Glutamatergic neuron (in vitro differentiated cells): ENCODE data around the gene EYA4. TPM values are rescaled to one million over a fixed set of nuclear protein-coding genes. Genes with fewer than 3 reads are reported as not detected.

Source experiments
- DNase-seq: peaks from one replicate; pipeline ENCODE4 v3.0.0; 2022
- H3K27ac Mint-ChIP-seq: one replicate; pipeline ENCODE4 v1.8.0; 2020; ENCODE audit warnings: mild to moderate bottlenecking, mixed read lengths, inconsistent platforms; ENCODE audit not compliant: unreplicated experiment
- H3K27me3 Mint-ChIP-seq: one replicate; pipeline ENCODE4 v1.8.0; 2020; ENCODE audit warnings: mild to moderate bottlenecking, moderate library complexity, mixed read lengths, inconsistent platforms; ENCODE audit not compliant: unreplicated experiment
- H3K36me3 Mint-ChIP-seq: one replicate; pipeline ENCODE4 v1.8.0; 2020; ENCODE audit warnings: mild to moderate bottlenecking, mixed read lengths, inconsistent platforms; ENCODE audit not compliant: unreplicated experiment
- H3K4me1 Mint-ChIP-seq: one replicate; pipeline ENCODE4 v1.8.0; 2020; ENCODE audit warnings: mild to moderate bottlenecking, low read depth, mixed read lengths, inconsistent platforms; ENCODE audit not compliant: unreplicated experiment
- H3K4me3 Mint-ChIP-seq: one replicate; pipeline ENCODE4 v1.8.0; 2020; ENCODE audit warnings: mild to moderate bottlenecking, mixed read lengths, inconsistent platforms; ENCODE audit not compliant: unreplicated experiment
- H3K9me3 Mint-ChIP-seq: one replicate; pipeline ENCODE4 v1.8.0; 2020; ENCODE audit warnings: mild to moderate bottlenecking, moderate library complexity, mixed read lengths, inconsistent platforms; ENCODE audit not compliant: unreplicated experiment
- total RNA-seq: library from RNA; stranded (reverse); fragmentation: NEBNext Ultra II Directional; extraction: Animal tissue kit (Norgen Biotek cat#: 25700); gene quantifications from one replicate; pipeline ENCODE4 v1.2.1, GENCODE V29; 2021; ENCODE audit not compliant: unreplicated experiment
- TF ChIP-seq, protein P1 (sequence below): fragments of 200-600 bp; sonication (generic); IDR thresholded peaks from one replicate; pipeline ENCODE4 v1.5.0; 2021; ENCODE audit not compliant: partially characterized antibody, unreplicated experiment

The EYA4 gene
- total RNA-seq, 1 donor from 2014 or later, result not detected

DNA sequence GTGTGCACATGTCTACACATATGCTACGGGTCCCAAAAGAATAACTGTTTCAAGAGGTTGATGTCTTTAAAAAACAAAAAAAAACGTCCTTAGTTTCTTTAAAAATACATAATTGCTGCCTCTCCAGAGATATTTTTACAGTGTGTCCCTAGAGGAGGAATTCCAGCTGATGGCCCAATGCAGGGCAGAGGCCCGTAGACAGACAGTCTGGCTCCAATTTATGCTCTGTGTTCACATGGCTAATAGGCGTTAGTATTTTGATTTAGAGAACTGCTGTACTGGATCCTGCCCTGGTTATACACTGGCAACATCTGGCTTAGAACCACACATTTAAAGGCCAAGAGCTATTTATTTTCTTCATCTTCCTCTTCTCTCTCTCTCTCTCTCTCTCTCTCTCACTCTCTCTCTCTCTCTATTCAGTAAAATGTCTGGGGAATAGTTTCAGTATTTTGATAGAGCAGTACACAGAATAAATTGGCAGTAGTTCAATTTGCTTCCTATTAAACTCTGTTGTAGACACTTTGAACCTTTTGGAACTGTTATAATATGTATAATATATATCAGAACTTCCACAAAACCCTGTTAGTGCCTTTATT, 260.6 kb downstream of the EYA4 start:
- TF ChIP-seq, protein P1, sequence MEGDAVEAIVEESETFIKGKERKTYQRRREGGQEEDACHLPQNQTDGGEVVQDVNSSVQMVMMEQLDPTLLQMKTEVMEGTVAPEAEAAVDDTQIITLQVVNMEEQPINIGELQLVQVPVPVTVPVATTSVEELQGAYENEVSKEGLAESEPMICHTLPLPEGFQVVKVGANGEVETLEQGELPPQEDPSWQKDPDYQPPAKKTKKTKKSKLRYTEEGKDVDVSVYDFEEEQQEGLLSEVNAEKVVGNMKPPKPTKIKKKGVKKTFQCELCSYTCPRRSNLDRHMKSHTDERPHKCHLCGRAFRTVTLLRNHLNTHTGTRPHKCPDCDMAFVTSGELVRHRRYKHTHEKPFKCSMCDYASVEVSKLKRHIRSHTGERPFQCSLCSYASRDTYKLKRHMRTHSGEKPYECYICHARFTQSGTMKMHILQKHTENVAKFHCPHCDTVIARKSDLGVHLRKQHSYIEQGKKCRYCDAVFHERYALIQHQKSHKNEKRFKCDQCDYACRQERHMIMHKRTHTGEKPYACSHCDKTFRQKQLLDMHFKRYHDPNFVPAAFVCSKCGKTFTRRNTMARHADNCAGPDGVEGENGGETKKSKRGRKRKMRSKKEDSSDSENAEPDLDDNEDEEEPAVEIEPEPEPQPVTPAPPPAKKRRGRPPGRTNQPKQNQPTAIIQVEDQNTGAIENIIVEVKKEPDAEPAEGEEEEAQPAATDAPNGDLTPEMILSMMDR, result no peak
- Mint-ChIP-seq H3K27ac (no peak overlapping the region), H3K4me1 (peaks cover 5% of the 10 kb centered on the region), H3K4me3 (no peak overlapping the region), H3K9me3 (peaks cover 2% of the 10 kb centered on the region), H3K27me3 (no peaks in the 10 kb centered on the region), H3K36me3 (no peaks in the 10 kb centered on the region)
- DNase-seq, result no peak

DNA sequence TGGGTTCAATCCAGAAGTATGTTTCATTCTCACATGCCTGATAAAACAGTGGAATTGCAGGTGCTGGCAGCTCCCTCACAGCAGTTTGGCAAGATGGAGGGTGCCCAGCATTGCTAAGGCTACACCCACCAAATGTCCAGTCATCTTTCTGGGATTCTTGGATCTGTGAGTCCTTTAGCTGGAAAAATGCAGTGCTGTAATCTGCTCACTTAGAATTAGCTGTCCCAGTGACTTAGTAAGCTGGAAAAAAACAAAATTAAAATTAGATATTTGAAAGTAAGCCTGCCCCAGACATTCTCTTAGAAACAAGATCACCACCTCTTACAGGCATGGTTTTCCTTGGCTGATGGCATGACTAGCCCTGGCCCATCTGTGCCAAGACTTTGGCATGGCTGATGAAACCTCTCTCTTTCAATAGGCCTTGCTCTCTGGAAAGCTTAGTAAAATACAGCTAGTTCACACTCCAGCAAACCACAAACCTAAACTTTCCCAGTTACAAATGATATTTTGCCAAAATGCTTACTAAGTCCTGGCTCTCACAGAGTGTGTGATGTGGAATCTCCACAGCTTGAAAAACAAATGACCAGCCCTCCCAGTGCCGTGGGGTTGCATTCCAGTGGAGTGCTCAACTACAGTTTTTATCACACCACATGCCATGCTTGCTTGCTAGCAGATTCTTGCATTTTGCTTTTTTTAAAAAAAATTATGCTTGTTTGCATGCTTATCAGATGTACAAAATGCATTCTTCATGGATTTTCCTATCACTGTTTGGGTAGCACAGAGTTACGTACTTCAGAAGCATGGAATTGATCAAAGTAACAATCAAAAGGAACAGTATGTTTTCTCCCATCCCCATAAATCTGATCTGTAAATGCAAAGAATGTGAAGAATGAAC, 261.5 kb downstream of the EYA4 start:
- Mint-ChIP-seq H3K4me3 (no peak overlapping the region), H3K27me3 (no peaks in the 10 kb centered on the region), H3K4me1 (peaks cover 5% of the 10 kb centered on the region), H3K9me3 (peaks cover 3% of the 10 kb centered on the region), H3K36me3 (no peaks in the 10 kb centered on the region), H3K27ac (no peak overlapping the region)
- TF ChIP-seq, protein P1, result no peak
- DNase-seq, result no peak

DNA sequence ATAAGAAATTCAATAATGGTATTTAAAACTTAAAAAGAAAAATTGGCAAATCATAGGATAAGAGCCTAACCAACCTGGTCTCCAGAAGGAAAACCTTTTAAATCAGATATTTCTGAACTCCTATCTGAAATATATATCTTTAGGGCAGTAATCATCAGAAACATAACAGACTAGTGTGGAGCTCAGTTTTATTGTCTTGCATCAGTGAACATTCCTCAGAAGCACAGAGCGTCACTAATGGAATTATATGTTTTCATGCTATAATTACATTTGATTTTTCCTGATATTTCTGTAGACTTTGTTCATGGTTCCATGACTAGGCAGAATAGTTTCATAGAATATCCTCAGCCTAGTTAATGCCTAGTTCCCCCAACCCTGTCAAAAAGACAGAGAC, 262.2 kb downstream of the EYA4 start:
- H3K27ac Mint-ChIP-seq, result no peak overlapping the region
- TF ChIP-seq, protein P1, result no peak
- no peaks in the 10 kb centered on the region for H3K36me3 Mint-ChIP-seq
- no peak for DNase-seq
- no peaks in the 10 kb centered on the region for H3K27me3 Mint-ChIP-seq
- H3K4me3 Mint-ChIP-seq, result no peak overlapping the region
- H3K9me3 Mint-ChIP-seq, result peaks cover 3% of the 10 kb centered on the region
- peaks cover 5% of the 10 kb centered on the region for H3K4me1 Mint-ChIP-seq

GRCh38 chr6:133504158-133504557, 263.0 kb downstream of the EYA4 start:
- no peak for DNase-seq
- peaks cover 5% of the 10 kb centered on the region for H3K4me1 Mint-ChIP-seq
- H3K27me3 Mint-ChIP-seq, result no peaks in the 10 kb centered on the region
- peaks cover 3% of the 10 kb centered on the region for H3K9me3 Mint-ChIP-seq
- H3K4me3 Mint-ChIP-seq, result no peak overlapping the region
- TF ChIP-seq, protein P1, result no peak
- no peaks in the 10 kb centered on the region for H3K36me3 Mint-ChIP-seq
- H3K27ac Mint-ChIP-seq, result no peak overlapping the region

DNA sequence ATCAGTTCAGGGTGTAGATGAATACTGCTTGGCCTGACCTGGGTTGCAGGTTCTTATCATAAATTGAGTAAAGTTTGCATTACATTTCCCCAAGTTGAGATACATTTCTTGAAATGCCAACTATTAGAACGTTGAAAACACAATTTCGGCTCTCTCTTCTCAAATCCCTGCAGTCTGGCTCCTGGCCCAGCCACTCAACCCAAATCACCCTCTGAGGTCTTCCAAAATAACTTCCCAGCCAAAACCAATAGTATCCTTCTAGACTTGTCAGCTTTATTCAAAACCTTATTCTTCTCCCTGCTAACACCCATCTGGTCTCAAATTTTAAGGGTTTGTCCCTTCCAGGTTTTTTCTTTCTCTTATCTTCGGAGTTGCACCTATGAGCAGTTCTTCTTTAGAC, 263.6 kb downstream of the EYA4 start:
- Mint-ChIP-seq H3K4me3 (no peak overlapping the region), H3K9me3 (peaks cover 3% of the 10 kb centered on the region), H3K27ac (no peak overlapping the region), H3K36me3 (no peaks in the 10 kb centered on the region), H3K4me1 (peaks cover 5% of the 10 kb centered on the region), H3K27me3 (no peaks in the 10 kb centered on the region)
- DNase-seq, result no peak
- TF ChIP-seq, protein P1, result no peak
